ENCODE results near the gene STRIP2.
A peak's percentile ranks its signal among the peaks of the same experiment; 100 is the strongest.
"Not testable (repeated sequence)": the region's sequence is repeated elsewhere in the genome, so short reads cannot be mapped to it uniquely, and the experiment has no call there.

STRIP2 gene

GRCh38 chr7:129525225-129525862, 91.1 kb downstream of the STRIP2 start:
- DNase-seq = no peak

- no peak for DNase-seq
These were observed 95.4 kb downstream of the STRIP2 start for GRCh38 chr7:129529643-129530042.

GRCh38 chr7:129530795-129531391, 96.7 kb downstream of the STRIP2 start:
- no peak for DNase-seq

GRCh38 chr7:129531721-129532120, 97.5 kb downstream of the STRIP2 start:
- DNase-seq = no peak

- DNase-seq = no peak
These were observed 98.1 kb downstream of the STRIP2 start for GRCh38 chr7:129532375-129532774.

GRCh38 chr7:129534558-129535274, 100.5 kb downstream of the STRIP2 start:
- DNase-seq = not testable (repeated sequence)

- no peak for DNase-seq
These were observed 101.7 kb downstream of the STRIP2 start for GRCh38 chr7:129535896-129536295.

- peak in 2 of 56 donors; percentile 2 to 26 for DNase-seq
These were observed 102.1 kb downstream of the STRIP2 start for GRCh38 chr7:129536323-129536722.
